Neuronal stem cell (in vitro differentiated cells): ENCODE results near the gene SHQ1.

Experiments
- DNase-seq: peaks from one replicate; pipeline ENCODE4 v3.0.0-alpha.2; 2013; ENCODE audit warnings: low spot score
- H2AFZ ChIP-seq: one replicate; pipeline ENCODE4 v1.6.1; 2013; ENCODE audit warnings: mild to moderate bottlenecking, low read length, inconsistent platforms
- H2AK5ac ChIP-seq: 2 replicates; pipeline ENCODE4 v1.6.1; 2013; ENCODE audit warnings: low read depth, mild to moderate bottlenecking, inconsistent platforms, low read length, moderate library complexity, mixed read lengths
- H2BK120ac ChIP-seq: 2 replicates; pipeline ENCODE4 v1.6.1; 2013; ENCODE audit warnings: low read depth, mild to moderate bottlenecking, inconsistent platforms, low read length, moderate library complexity, mixed read lengths
- H2BK12ac ChIP-seq: one replicate; pipeline ENCODE4 v1.6.1; 2013; ENCODE audit warnings: low read length, inconsistent platforms
- H2BK15ac ChIP-seq: 2 replicates; pipeline ENCODE4 v1.6.1; 2013; ENCODE audit warnings: mild to moderate bottlenecking, low read length, inconsistent platforms, mixed read lengths
- H2BK5ac ChIP-seq: one replicate; pipeline ENCODE4 v1.6.1; 2013; ENCODE audit warnings: inconsistent platforms, mild to moderate bottlenecking, low read length, moderate library complexity
- H3K14ac ChIP-seq: one replicate; pipeline ENCODE4 v1.6.1; 2013; ENCODE audit warnings: low read length, inconsistent platforms
- H3K18ac ChIP-seq: 2 replicates; pipeline ENCODE4 v1.6.1; 2013; ENCODE audit warnings: low read length, inconsistent platforms
- H3K23ac ChIP-seq: 2 replicates; pipeline ENCODE4 v1.6.1; 2013; ENCODE audit warnings: low read depth, mild to moderate bottlenecking, mixed read lengths, low read length, inconsistent platforms; ENCODE audit not compliant: poor library complexity
- H3K27ac ChIP-seq: replicated peaks from 3 replicates; pipeline ENCODE4 v1.5.1; 2013; ENCODE audit warnings: low read length, inconsistent platforms
- H3K27me3 ChIP-seq, 3 experiments: 2 replicates each; pipeline ENCODE4 v1.6.1; 2013; ENCODE audit warnings: low read length in 3 of 3, mild to moderate bottlenecking in 2 of 3, inconsistent platforms in 1 of 3, low read depth in 1 of 3, mixed read lengths in 1 of 3, moderate library complexity in 1 of 3; ENCODE audit not compliant: control insufficient read depth in 3 of 3, insufficient read depth in 3 of 3
- H3K36me3 ChIP-seq, 2 donors: replicated peaks in 1 of 2; 2 replicates each; pipeline ENCODE4 v1.6.1; 2013; ENCODE audit warnings: low read length in 2 of 2; ENCODE audit not compliant: control insufficient read depth in 2 of 2, insufficient read depth in 2 of 2
- H3K4ac ChIP-seq: 2 replicates; pipeline ENCODE4 v1.6.1; 2013; ENCODE audit warnings: inconsistent platforms, mild to moderate bottlenecking, low read length, moderate library complexity
- H3K4me1 ChIP-seq, 2 donors: 1 replicate in 1 of 2; 2 replicates in 1 of 2; pipeline ENCODE4 v1.6.1; 2013; ENCODE audit warnings: low read length in 2 of 2, low read depth in 1 of 2; ENCODE audit not compliant: control insufficient read depth in 2 of 2, insufficient read depth in 1 of 2
- H3K4me2 ChIP-seq: one replicate; pipeline ENCODE4 v1.6.1; 2013; ENCODE audit warnings: mild to moderate bottlenecking, low read length, inconsistent platforms; ENCODE audit not compliant: insufficient read depth, poor library complexity, severe bottlenecking
- H3K4me3 ChIP-seq, 2 donors: 2 replicates each; pipeline ENCODE4 v1.5.1; 2013; ENCODE audit warnings: low read length in 2 of 2, mild to moderate bottlenecking in 2 of 2, inconsistent platforms in 1 of 2, moderate library complexity in 1 of 2
- H3K79me1 ChIP-seq: one replicate; pipeline ENCODE4 v1.6.1; 2013; ENCODE audit warnings: low read depth, mild to moderate bottlenecking, inconsistent platforms, low read length, moderate library complexity
- H3K9ac ChIP-seq: one replicate; pipeline ENCODE4 v1.6.1; 2013; ENCODE audit warnings: mild to moderate bottlenecking, low read depth, low read length, inconsistent platforms; ENCODE audit not compliant: poor library complexity
- H3K9me3 ChIP-seq, 2 donors: replicated peaks in 1 of 2; 2 replicates each; pipeline versions ENCODE3 to v1.6.1; 2013; ENCODE audit warnings: low read length in 2 of 2, mild to moderate bottlenecking in 2 of 2, inconsistent platforms in 1 of 2, low read depth in 1 of 2, mixed read lengths in 1 of 2, moderate library complexity in 1 of 2; ENCODE audit not compliant: control insufficient read depth in 2 of 2, insufficient read depth in 1 of 2
- H4K8ac ChIP-seq: one replicate; pipeline ENCODE4 v1.6.1; 2013; ENCODE audit warnings: low read depth, mild to moderate bottlenecking, inconsistent platforms, low read length, moderate library complexity
- H4K91ac ChIP-seq: one replicate; pipeline ENCODE4 v1.6.1; 2013; ENCODE audit warnings: low read length, low read depth, mild to moderate bottlenecking, inconsistent platforms; ENCODE audit not compliant: poor library complexity
- WGBS, 2 donors: extraction: QIAGEN DNeasy Blood & Tissue Kit; methylation state at CpG; one replicate each; pipeline ENCODE4 v1.1.7; 2013; ENCODE audit warnings: missing lambda C conversion rate in 2 of 2, mixed read lengths in 1 of 2; ENCODE audit not compliant: insufficient read length in 2 of 2, insufficient replicate concordance in 1 of 2; ENCODE audit errors: extremely low coverage in 2 of 2; 5-methylcytosine and 5-hydroxymethylcytosine counted together

Gene SHQ1

GRCh38 chr3:72892870-72893269, 44.6 kb upstream of the SHQ1 start:
- Histone ChIP-seq H3K18ac (no peak overlapping the region), H3K36me3 (no peaks in the 10 kb centered on the region), H3K4me2 (no peak overlapping the region), H4K91ac (no peak overlapping the region), H3K4me3 (no peak overlapping the region), H3K4me1 (peaks cover 4 to 9% of the 10 kb centered on the region in 2 donors), H2BK120ac (no peak overlapping the region), H3K27me3 (peaks cover 0 to 93% (median 29%) of the 10 kb centered on the region in 3 experiments), H2AFZ (no peak overlapping the region), H3K27ac (no peak overlapping the region), H2BK15ac (no peak overlapping the region), H3K23ac (no peak overlapping the region), H2AK5ac (no peak overlapping the region), H3K14ac (no peak overlapping the region), H4K8ac (no peak overlapping the region), H3K4ac (no peak overlapping the region), H3K9me3 (no peaks in the 10 kb centered on the region), H3K9ac (no peak overlapping the region), H2BK12ac (no peak overlapping the region), H3K79me1 (no peaks in the 10 kb centered on the region), H2BK5ac (no peak overlapping the region)
- no CpG with 5 or more reads among the region's 4 CpGs for WGBS, 2 donors
- no peak for DNase-seq

GRCh38 chr3:72892081-72892775, 44.0 kb upstream of the SHQ1 start:
- no CpG with 5 or more reads among the region's 4 CpGs for WGBS, 2 donors
- H2BK15ac ChIP-seq = no peak overlapping the region
- H3K4me1 ChIP-seq = peaks cover 7 to 12% of the 10 kb centered on the region in 2 donors

GRCh38 chr3:72891053-72891855, 43.0 kb upstream of the SHQ1 start:
- Histone ChIP-seq H2BK5ac (no peak overlapping the region), H2AK5ac (no peak overlapping the region), H3K4me2 (no peak overlapping the region), H3K4ac (no peak overlapping the region), H4K8ac (no peak overlapping the region), H3K9ac (no peak overlapping the region), H2BK12ac (no peak overlapping the region), H3K27me3 (peaks cover 0 to 92% (median 38%) of the 10 kb centered on the region in 3 experiments), H4K91ac (no peak overlapping the region), H2BK120ac (no peak overlapping the region), H3K18ac (no peak overlapping the region), H3K9me3 (peaks cover 0 to under 1% of the 10 kb centered on the region in 2 donors), H3K4me1 (peaks cover 7 to 13% of the 10 kb centered on the region in 2 donors), H2AFZ (no peak overlapping the region), H3K36me3 (no peaks in the 10 kb centered on the region), H3K23ac (no peak overlapping the region), H3K14ac (no peak overlapping the region), H3K4me3 (no peak overlapping the region), H3K79me1 (no peaks in the 10 kb centered on the region), H3K27ac (no peak overlapping the region), H2BK15ac (no peak overlapping the region)
- no peak for DNase-seq
- WGBS, 2 donors = no CpG with 5 or more reads among the region's 8 CpGs

More at GRCh38 chr3:72892081-72892775, 44.0 kb upstream of the SHQ1 start:
- no peak overlapping the region for H3K9ac ChIP-seq
- H3K4me3 ChIP-seq = no peak overlapping the region
- no peak overlapping the region for H3K4me2 ChIP-seq
- no peak overlapping the region for H3K27ac ChIP-seq
- H4K8ac ChIP-seq = no peak overlapping the region
- H3K18ac ChIP-seq = no peak overlapping the region
- DNase-seq = no peak
- H2BK120ac ChIP-seq = no peak overlapping the region
- no peak overlapping the region for H4K91ac ChIP-seq
- no peak overlapping the region for H2BK12ac ChIP-seq
- no peaks in the 10 kb centered on the region for H3K9me3 ChIP-seq
- H2AK5ac ChIP-seq = no peak overlapping the region
- H3K36me3 ChIP-seq = no peaks in the 10 kb centered on the region
- H2BK5ac ChIP-seq = no peak overlapping the region
- no peak overlapping the region for H3K23ac ChIP-seq
- no peak overlapping the region for H2AFZ ChIP-seq
- H3K4ac ChIP-seq = no peak overlapping the region
- H3K14ac ChIP-seq = no peak overlapping the region
- peaks cover 0 to 92% (median 33%) of the 10 kb centered on the region in 3 experiments for H3K27me3 ChIP-seq
- no peaks in the 10 kb centered on the region for H3K79me1 ChIP-seq
